ENCODE results near the gene GRIK3.
"Not testable (repeated sequence)": the region's sequence is repeated elsewhere in the genome, so short reads cannot be mapped to it uniquely, and the experiment has no call there.

GRIK3 gene

DNA sequence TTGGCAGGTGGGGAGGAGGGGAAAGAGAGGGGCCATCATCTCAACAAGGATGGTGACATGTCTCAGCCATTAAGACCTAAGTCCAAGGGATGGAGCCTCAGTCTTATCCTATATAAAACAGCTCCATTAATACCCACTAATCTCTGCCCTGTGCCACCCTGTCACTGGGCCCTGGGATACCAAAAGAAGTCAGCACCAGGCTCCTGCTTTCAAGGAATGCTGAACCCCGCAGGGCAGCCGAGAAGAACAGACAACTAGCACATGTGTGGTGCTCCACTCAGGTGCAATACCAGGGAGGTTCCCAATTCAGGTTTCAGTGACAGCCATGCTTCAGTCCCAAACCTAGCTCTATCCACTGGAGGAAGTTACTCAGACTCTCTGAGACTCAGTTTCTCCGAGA is 128.4 kb downstream of the GRIK3 start:
- DNase-seq (ENCODE audit: low spot score), result no peak
- TF ChIP-seq, protein P1, sequence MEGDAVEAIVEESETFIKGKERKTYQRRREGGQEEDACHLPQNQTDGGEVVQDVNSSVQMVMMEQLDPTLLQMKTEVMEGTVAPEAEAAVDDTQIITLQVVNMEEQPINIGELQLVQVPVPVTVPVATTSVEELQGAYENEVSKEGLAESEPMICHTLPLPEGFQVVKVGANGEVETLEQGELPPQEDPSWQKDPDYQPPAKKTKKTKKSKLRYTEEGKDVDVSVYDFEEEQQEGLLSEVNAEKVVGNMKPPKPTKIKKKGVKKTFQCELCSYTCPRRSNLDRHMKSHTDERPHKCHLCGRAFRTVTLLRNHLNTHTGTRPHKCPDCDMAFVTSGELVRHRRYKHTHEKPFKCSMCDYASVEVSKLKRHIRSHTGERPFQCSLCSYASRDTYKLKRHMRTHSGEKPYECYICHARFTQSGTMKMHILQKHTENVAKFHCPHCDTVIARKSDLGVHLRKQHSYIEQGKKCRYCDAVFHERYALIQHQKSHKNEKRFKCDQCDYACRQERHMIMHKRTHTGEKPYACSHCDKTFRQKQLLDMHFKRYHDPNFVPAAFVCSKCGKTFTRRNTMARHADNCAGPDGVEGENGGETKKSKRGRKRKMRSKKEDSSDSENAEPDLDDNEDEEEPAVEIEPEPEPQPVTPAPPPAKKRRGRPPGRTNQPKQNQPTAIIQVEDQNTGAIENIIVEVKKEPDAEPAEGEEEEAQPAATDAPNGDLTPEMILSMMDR (IDR thresholded peaks at IDR 0.05; ENCODE audit: extremely low read depth, missing control alignments), result no peak

DNA sequence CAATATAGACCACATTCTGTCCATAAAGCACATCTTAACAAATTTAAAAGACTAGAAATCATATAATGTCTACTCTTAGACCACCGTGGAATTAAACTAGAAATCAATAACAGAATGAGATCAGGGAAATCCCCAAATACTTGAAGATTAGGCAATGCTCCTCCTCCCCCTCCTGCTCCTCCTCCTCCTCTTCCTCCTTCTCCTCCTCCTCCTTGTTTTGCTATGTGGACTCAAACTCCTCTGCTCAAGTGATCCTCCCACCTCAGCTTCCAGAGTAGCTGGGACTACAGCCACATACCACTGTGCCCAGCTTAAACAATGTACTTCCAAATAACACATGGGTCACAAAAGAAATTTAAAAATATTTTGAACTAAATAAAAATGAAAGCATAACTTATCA is 134.2 kb downstream of the GRIK3 start:
- TF ChIP-seq, protein P1 (IDR thresholded peaks at IDR 0.05; ENCODE audit: extremely low read depth, missing control alignments), result no peak
- DNase-seq (ENCODE audit: low spot score), result no peak

DNA sequence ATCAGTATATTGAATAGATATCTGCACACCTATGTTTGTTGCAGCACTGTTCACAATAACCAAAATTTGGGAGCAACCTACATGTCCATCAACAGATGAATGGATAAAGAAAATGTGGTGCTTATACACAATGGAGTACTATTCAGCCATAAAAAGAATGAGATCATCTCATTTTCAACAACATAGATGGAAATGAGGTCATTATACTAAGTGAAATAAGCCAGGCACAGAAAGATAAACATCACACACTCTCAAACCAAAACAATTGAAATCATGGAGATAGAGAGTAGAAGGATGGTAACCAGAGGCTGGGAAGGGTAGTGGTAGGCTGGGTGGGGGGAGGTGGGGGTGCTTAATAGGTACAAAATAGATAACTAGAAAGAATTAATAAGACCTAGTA is 136.5 kb downstream of the GRIK3 start:
- DNase-seq (ENCODE audit: low spot score), result not testable (repeated sequence)

DNA sequence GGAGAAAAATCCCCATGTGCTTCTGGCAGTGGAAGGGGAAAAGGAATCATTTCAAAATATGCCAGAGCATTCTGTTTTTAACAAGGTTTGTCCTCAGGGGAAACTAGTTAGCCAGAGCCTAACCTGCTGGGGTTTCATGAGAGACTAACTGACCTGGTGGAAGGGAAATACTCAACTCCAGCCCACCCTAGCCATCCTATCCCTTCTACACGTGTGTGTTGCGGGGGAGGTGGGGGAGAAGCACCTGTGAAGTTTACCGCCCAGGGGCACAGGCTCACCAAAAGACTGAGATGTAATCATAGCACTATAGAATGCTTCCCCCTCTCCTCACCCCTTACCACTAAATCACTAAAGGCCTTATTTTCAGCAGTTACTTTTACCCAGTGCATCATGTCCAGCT is 139.5 kb downstream of the GRIK3 start:
- TF ChIP-seq, protein P1 (IDR thresholded peaks at IDR 0.05; ENCODE audit: extremely low read depth, missing control alignments), result no peak
- DNase-seq (ENCODE audit: low spot score), result no peak

DNA sequence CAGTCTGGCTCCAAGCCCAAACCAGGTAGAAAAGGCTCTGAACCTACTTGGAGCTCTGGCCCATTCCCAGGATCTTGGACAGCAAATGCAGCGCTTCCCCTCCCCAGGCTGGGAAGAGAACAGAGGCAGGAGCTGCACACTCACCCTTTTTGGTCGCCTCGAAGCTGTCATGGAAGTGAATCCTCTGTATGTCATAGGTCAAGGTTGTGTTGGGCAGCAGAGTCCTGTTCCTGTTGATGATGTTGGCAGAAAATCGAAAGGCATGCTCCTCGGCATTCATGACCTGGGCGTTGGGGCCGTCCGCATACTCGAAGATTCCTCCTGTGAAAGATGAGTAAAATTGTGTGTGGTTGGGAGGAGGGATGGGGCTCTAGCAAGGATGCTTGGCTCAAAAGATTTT is 143.5 kb downstream of the GRIK3 start:
- TF ChIP-seq, protein P1 (IDR thresholded peaks at IDR 0.05; ENCODE audit: extremely low read depth, missing control alignments), result no peak
- DNase-seq (ENCODE audit: low spot score), result no peak

DNA sequence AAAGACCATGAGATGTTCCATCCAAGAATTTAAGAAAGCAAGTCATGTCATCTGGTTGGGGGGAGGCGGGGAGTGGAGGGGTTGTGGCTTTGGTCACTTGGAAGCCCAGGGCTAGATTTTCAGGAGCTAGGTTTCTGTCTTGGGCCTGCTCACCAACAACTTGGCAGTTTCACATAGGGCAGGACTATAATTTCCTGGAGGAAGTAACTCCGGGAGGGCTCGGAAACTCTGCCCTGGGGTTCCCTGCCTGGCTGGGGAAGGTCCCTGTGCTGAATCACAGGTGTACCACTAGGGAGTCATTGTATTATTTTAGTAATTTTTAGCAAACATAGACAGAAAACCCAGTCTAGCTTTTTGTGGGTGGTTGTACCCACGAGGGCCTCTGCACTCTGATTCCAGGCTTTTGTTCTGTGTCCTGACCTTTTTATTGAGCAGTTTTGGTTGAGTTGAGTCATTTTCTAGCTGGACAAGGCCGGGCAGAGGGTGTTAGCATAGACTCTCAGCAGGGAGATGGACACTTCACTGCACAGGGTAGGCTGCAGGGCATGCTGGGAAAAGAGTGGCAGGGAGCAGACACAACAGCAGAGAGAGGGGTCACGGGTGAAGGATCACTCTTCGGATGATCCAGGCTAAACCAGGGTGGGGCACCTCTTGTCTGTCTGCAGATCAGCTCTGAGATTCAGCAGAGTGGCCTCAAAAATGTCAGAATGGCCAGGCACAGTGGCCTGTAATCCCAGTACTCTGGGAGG is 144.7 kb downstream of the GRIK3 start:
- DNase-seq (ENCODE audit: low spot score), result no peak
- TF ChIP-seq, protein P1 (IDR thresholded peaks at IDR 0.05; ENCODE audit: extremely low read depth, missing control alignments), result no peak

DNA sequence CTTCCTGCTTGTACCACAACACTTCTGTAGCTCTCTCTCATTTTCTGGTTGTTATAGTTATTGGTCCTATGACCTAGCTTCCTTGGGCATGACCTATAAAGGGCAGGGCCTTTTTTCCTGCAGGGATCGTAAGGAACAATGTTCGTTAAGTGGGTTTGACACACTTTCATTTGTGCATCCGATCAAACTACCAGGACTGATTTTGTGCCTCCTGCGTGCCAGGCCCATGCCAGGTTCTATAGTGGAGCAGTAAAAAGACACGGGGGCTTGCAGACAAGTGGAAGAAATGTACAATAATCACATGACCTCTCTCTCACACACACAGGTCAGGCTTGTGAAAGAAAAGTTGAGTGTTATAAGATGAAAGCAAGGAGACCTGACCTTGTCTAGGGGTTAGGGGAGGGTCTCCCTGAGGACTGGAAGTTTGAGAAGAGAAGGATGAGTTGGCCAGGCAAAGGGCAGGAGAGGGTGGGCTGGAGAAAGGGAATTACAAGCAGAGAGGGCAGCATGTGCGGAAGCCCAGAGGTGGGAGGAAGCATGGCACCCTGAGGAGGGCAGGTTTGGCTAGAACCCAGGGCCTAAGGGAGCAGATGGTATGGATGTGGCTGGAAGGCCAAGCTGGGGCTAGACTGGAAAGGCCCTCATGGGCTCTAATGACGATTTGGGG is 145.4 kb downstream of the GRIK3 start:
- TF ChIP-seq, protein P1 (IDR thresholded peaks at IDR 0.05; ENCODE audit: extremely low read depth, missing control alignments), result no peak
- DNase-seq (ENCODE audit: low spot score), result no peak
